GM23248 (cell line): ENCODE results near the gene PCMTD2. TPM values are rescaled to one million over a fixed set of nuclear protein-coding genes. Genes with fewer than 3 reads are reported as not detected.
A peak's percentile ranks its signal among the peaks of the same experiment; 100 is the strongest.

Source experiments
- DNase-seq: peaks from one replicate; pipeline ENCODE4 v3.0.0-alpha.2; 2015
- H2AFZ ChIP-seq: fragments of 200-600 bp; sonication (generic); 2 replicates; pipeline ENCODE4 v1.6.1; 2016; ENCODE audit warnings: antibody characterized with exemption
- H3F3A ChIP-seq: fragments of 200-600 bp; sonication (generic); 2 replicates; pipeline ENCODE4 v1.6.1; 2016; ENCODE audit warnings: mild to moderate bottlenecking, antibody characterized with exemption, mixed run types; ENCODE audit not compliant: insufficient read depth
- H3K27ac ChIP-seq: fragments of 200-600 bp; sonication (generic); 2 replicates; pipeline ENCODE4 v1.5.1; 2016; ENCODE audit warnings: mild to moderate bottlenecking
- H3K27me3 ChIP-seq: fragments of 200-600 bp; sonication (generic); replicated peaks from 2 replicates; pipeline ENCODE4 v1.6.1; 2016; ENCODE audit warnings: mild to moderate bottlenecking; ENCODE audit not compliant: insufficient read depth
- H3K36me3 ChIP-seq: fragments of 200-600 bp; sonication (generic); 2 replicates; pipeline ENCODE4 v1.6.1; 2016; ENCODE audit warnings: low read depth, mild to moderate bottlenecking
- H3K4me1 ChIP-seq: fragments of 200-600 bp; sonication (generic); 2 replicates; pipeline ENCODE4 v1.6.1; 2016; ENCODE audit warnings: mild to moderate bottlenecking; ENCODE audit not compliant: insufficient read depth
- H3K4me2 ChIP-seq: fragments of 200-600 bp; sonication (generic); one replicate; pipeline ENCODE4 v1.6.1; 2016; ENCODE audit warnings: mild to moderate bottlenecking; ENCODE audit not compliant: unreplicated experiment
- H3K4me3 ChIP-seq: fragments of 200-600 bp; sonication (generic); 2 replicates; pipeline ENCODE4 v1.5.1; 2016; ENCODE audit warnings: mild to moderate bottlenecking
- H3K79me2 ChIP-seq: fragments of 200-600 bp; sonication (generic); 2 replicates; pipeline ENCODE4 v1.6.1; 2016; ENCODE audit warnings: mild to moderate bottlenecking; ENCODE audit not compliant: insufficient read depth
- H3K9ac ChIP-seq: fragments of 200-600 bp; sonication (generic); 2 replicates; pipeline ENCODE4 v1.6.1; 2016; ENCODE audit warnings: mild to moderate bottlenecking
- H3K9me2 ChIP-seq: fragments of 200-600 bp; sonication (generic); 2 replicates; pipeline ENCODE4 v1.6.1; 2016; ENCODE audit warnings: mixed run types, mild to moderate bottlenecking, moderate library complexity; ENCODE audit not compliant: insufficient read depth
- H3K9me3 ChIP-seq: fragments of 200-600 bp; sonication (generic); one replicate; pipeline ENCODE4 v1.6.1; 2017; ENCODE audit warnings: low read depth
- H4K20me1 ChIP-seq: fragments of 200-600 bp; sonication (generic); 2 replicates; pipeline ENCODE4 v1.6.0; 2016; ENCODE audit not compliant: insufficient read depth
- EZH2 ChIP-seq: fragments of 200-600 bp; sonication (generic); IDR thresholded peaks from 2 replicates; pipeline ENCODE4 v1.6.1; 2018; ENCODE audit warnings: antibody characterized with exemption, mild to moderate bottlenecking; ENCODE audit not compliant: insufficient read depth, poor library complexity, severe bottlenecking
- EZH2phosphoT487 ChIP-seq: fragments of 200-600 bp; sonication (generic); IDR thresholded peaks from 2 replicates; pipeline ENCODE4 v1.6.1; 2018; ENCODE audit warnings: antibody characterized with exemption, moderate library complexity, mild to moderate bottlenecking, low read depth; ENCODE audit not compliant: insufficient read depth
- WGBS, 2 experiments: methylation state at CpG; one replicate each; pipeline ENCODE4 v1.1.6; 2015 to 2017; ENCODE audit warnings: low lambda C conversion rate in 2 of 2, low coverage in 1 of 2; ENCODE audit errors: missing lambda C conversion rate in 2 of 2; 5-methylcytosine and 5-hydroxymethylcytosine counted together
- in situ Hi-C: fragments of 300-500 bp; cut with MboI; formaldehyde crosslinking; loops from 2 replicates; pipeline ENCODE4 v1.15.0; 2020
- polyA plus RNA-seq: library from polyadenylated mRNA; unstranded; fragments of >200 nt; fragmentation: Nextera tagmentation; extraction: Ambion mirVana; gene quantifications from 2 replicates; pipeline ENCODE4 v1.2.1, GENCODE V29; 2016
- total RNA-seq: library from RNA; depleted of rRNA; stranded (reverse); fragments of >200 nt; shearing (Covaris generic); gene quantifications from 2 replicates; pipeline ENCODE4 v1.2.3, GENCODE V29; 2014

Gene PCMTD2
- total and polyA plus RNA-seq, 2 experiments from 2014 or later = 21.1 to 34.3 TPM

- 73 to 77% methylated on average over 20 of the region's 20 CpGs for WGBS, 2 experiments
Observed at GRCh38 chr20:64222851-64223525, 32.6 kb upstream of the PCMTD2 start.

DNA sequence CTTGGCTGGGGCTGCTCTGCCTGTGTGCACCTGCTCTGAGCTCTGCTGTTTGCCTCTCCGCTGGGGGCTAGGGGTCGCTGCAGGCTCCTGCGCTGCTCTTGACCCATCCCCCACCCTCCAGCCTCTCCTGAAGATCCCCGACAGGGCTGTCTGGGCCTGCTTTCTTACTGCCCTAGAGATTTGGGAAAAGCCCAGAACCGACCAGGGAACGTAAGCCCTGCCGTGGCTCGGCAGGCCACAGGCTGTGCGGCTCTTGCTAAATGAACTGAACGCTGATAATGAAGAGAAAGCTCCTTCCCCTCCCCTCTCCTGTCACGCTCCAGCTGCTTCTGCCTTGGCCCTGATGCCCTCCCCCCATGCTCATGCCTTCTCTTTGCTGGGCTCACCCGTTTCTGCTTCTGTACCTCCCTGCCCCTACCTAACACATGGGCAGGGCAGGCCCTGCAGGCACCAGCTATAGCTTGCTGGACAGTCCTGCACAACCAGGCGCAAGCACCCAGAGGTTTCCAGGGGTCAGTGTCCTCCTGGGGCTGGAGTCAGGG is 32.0 kb upstream of the PCMTD2 start:
- peak overlapping the region; percentile 64 for H3K27ac ChIP-seq
- H3K4me3 ChIP-seq = no peak overlapping the region
- no peaks in the 10 kb centered on the region for H4K20me1 ChIP-seq
- in situ Hi-C loops = no loop called here
- peak overlapping the region; percentile 55 for H3K9ac ChIP-seq
- H3K9me2 ChIP-seq = no peaks in the 10 kb centered on the region
- H3K79me2 ChIP-seq = no peaks in the 10 kb centered on the region
- H2AFZ ChIP-seq = no peak overlapping the region
- DNase-seq = no peak
- H3K9me3 ChIP-seq = no peaks in the 10 kb centered on the region
- no peaks in the 10 kb centered on the region for H3K36me3 ChIP-seq
- peaks cover 19% of the 10 kb centered on the region for H3K27me3 ChIP-seq
- no peak for TF ChIP-seq EZH2phosphoT487
- no peak for TF ChIP-seq EZH2
- 35 to 50% methylated on average over 13 of the region's 13 CpGs for WGBS, 2 experiments
- peaks cover 18% of the 10 kb centered on the region for H3K4me1 ChIP-seq
- H3K4me2 ChIP-seq = no peak overlapping the region
- peaks cover 8% of the 10 kb centered on the region for H3F3A ChIP-seq

More at GRCh38 chr20:64222851-64223525, 32.6 kb upstream of the PCMTD2 start:
- TF ChIP-seq EZH2phosphoT487 = no peak
- no peak for TF ChIP-seq EZH2
- peaks cover 25% of the 10 kb centered on the region for H3K27me3 ChIP-seq
- H3K36me3 ChIP-seq = no peaks in the 10 kb centered on the region
- no peak overlapping the region for H3K9ac ChIP-seq
- in situ Hi-C loops = no loop called here
- H3K4me3 ChIP-seq = no peak overlapping the region
- H3K9me2 ChIP-seq = no peaks in the 10 kb centered on the region
- H3K27ac ChIP-seq = no peak overlapping the region
- no peaks in the 10 kb centered on the region for H3K79me2 ChIP-seq
- no peak overlapping the region for H3K4me2 ChIP-seq
- H2AFZ ChIP-seq = no peak overlapping the region
- peaks cover 18% of the 10 kb centered on the region for H3K4me1 ChIP-seq
- H3K9me3 ChIP-seq = no peaks in the 10 kb centered on the region
- DNase-seq = no peak
- peaks cover 8% of the 10 kb centered on the region for H3F3A ChIP-seq
- no peaks in the 10 kb centered on the region for H4K20me1 ChIP-seq

DNA sequence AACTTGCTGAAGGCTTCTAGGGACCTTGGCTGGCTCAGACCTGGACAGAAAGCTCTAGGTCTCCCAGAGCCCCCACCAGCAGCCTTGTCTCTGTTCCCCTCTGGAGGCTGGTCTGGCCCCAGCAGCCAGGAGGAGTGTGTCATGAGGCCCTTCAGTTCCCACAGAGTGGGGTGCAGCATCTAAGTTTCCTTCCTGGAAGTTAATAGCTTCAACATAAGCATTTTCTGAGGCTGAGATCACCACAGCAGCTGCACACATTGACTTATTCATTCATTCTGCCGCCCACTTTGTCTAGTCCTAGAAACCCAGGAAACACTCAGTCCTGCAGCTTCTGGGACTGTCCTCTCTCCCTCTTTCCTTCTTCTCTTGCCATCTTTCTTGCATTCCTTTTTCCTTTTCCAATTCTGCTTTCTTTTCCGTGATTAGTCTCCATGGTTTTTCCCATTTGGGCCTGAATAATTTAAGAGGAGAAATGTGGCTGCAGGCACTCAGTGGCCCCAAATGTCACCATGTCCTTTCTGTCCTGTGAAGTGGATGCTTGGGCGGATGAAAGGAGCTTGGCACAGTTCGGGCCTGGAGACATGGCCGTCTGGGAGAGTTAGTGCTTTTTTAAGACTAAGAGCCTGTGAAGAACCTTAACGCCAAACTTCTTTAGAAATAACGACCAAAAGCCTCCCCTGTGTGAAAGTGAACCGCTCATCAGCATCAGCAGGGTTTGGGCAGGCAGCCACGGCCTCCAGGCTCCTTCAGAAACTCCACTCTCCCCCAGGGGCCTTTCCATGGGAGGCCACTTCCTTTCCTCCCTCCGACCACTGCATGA is 31.0 kb upstream of the PCMTD2 start:
- Histone ChIP-seq H3K27me3 (peaks cover 16% of the 10 kb centered on the region), H3K9me3 (no peaks in the 10 kb centered on the region), H3K9ac (peak overlapping the region; percentile 55), H3K79me2 (no peaks in the 10 kb centered on the region), H3F3A (peaks cover 8% of the 10 kb centered on the region), H3K9me2 (no peaks in the 10 kb centered on the region), H3K36me3 (no peaks in the 10 kb centered on the region), H3K4me3 (peak overlapping the region; percentile 45), H4K20me1 (no peaks in the 10 kb centered on the region), H3K4me2 (peak overlapping the region; percentile 71), H2AFZ (no peak overlapping the region), H3K27ac (peak overlapping the region; percentile 69), H3K4me1 (peaks cover 18% of the 10 kb centered on the region)
- 29 to 34% methylated on average over 10 of the region's 10 CpGs for WGBS, 2 experiments
- TF ChIP-seq EZH2 (no peak), EZH2phosphoT487 (no peak)
- in situ Hi-C loops = no loop called here
- peak; percentile 97 for DNase-seq

DNA sequence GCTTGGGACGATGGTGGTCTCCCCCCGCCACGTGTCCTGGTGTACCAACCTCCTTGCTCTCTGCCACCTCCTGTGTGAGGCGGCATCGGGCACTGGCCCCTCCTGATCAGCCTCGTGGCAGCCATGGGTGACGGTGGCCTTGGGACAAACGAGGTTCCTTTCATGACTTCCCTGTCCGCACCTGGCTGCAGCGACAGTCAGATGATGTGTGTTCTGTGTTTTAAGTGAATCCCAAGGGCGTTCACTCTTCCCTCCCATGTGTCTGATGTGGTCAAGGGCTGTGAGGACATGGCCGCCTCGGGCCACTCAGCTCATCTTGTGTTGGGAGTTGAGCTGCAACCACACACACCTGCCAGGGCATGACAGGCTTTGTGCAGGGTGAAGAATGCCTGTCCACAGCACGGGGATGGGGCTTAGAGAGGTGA is 30.4 kb upstream of the PCMTD2 start:
- no peak overlapping the region for H3K27ac ChIP-seq
- H3K9ac ChIP-seq = no peak overlapping the region
- WGBS, 2 experiments = 86% methylated on average over 14 of the region's 14 CpGs

More for the DNA sequence above, 30.4 kb upstream of the PCMTD2 start:
- Histone ChIP-seq H3F3A (peaks cover 8% of the 10 kb centered on the region), H3K4me1 (peaks cover 18% of the 10 kb centered on the region), H2AFZ (no peak overlapping the region), H3K79me2 (no peaks in the 10 kb centered on the region), H3K4me3 (no peak overlapping the region), H3K36me3 (no peaks in the 10 kb centered on the region), H4K20me1 (no peaks in the 10 kb centered on the region), H3K9me3 (no peaks in the 10 kb centered on the region), H3K27me3 (peaks cover 15% of the 10 kb centered on the region), H3K4me2 (no peak overlapping the region), H3K9me2 (no peaks in the 10 kb centered on the region)
- TF ChIP-seq EZH2 = no peak
- TF ChIP-seq EZH2phosphoT487 = no peak
- no peak for DNase-seq
- in situ Hi-C loops = no loop called here
